IMR-90 (cell line): ENCODE results near the gene RPLP1. TPM values are rescaled to one million over a fixed set of nuclear protein-coding genes. Genes with fewer than 3 reads are reported as not detected.

Source experiments
- ATAC-seq: fragments of 200-7000 bp; cut with Tn5 transposase; 2 replicates; pipeline ENCODE4 v1.9.1; 2020; ENCODE audit warnings: low read depth, mild to moderate bottlenecking, moderate library complexity
- BruUV-seq: library from RNA; stranded (reverse); fragments of 400-500 nt; replicated peaks from 2 replicates; lab custom pipeline; 2021; lab: Mats Ljungman, UMichigan
- CTCF ChIA-PET: fragments of 300-600 bp; formaldehyde crosslinking; extraction: SDS; loops from one replicate; lab custom pipeline; 2021; ENCODE audit warnings: antibody characterized with exemption; lab: Yijun Ruan, JAX
- POLR2A ChIA-PET: fragments of 300-600 bp; sonication (Branson Sonifier 250); formaldehyde crosslinking; loops from one replicate; lab custom pipeline; 2022; ENCODE audit warnings: antibody characterized with exemption; ENCODE audit not compliant: unreplicated experiment; lab: Charles Lee
- DNase-seq: peaks from one replicate; pipeline ENCODE4 v3.0.0; 2013
- H2AFZ ChIP-seq: replicated peaks from 2 replicates; pipeline ENCODE3; 2013; ENCODE audit warnings: low read length, mild to moderate bottlenecking; ENCODE audit not compliant: poor library complexity
- H2AK5ac ChIP-seq: 2 replicates; pipeline ENCODE4 v1.6.1; 2013; ENCODE audit warnings: low read depth, low read length, inconsistent platforms
- H2AK9ac ChIP-seq: replicated peaks from 2 replicates; pipeline ENCODE3; 2013; ENCODE audit warnings: mild to moderate bottlenecking, low read depth, low read length, moderate library complexity; ENCODE audit not compliant: poor library complexity
- H2BK120ac ChIP-seq: 2 replicates; pipeline ENCODE4 v1.6.1; 2013; ENCODE audit warnings: low read depth, low read length, inconsistent platforms
- H2BK15ac ChIP-seq: 3 replicates; pipeline ENCODE4 v1.6.1; 2013; ENCODE audit warnings: low read depth, low read length, inconsistent platforms
- H2BK20ac ChIP-seq: 2 replicates; pipeline ENCODE4 v1.6.1; 2013; ENCODE audit warnings: low read depth, mild to moderate bottlenecking, inconsistent platforms, low read length, moderate library complexity
- H2BK5ac ChIP-seq: 2 replicates; pipeline ENCODE4 v1.6.1; 2013; ENCODE audit warnings: mild to moderate bottlenecking, low read depth, low read length, inconsistent platforms; ENCODE audit not compliant: poor library complexity, severe bottlenecking
- H3K14ac ChIP-seq: replicated peaks from 2 replicates; pipeline ENCODE4 v1.6.1; 2013; ENCODE audit warnings: low read depth, low read length, inconsistent platforms
- H3K18ac ChIP-seq: 2 replicates; pipeline ENCODE4 v1.6.1; 2013; ENCODE audit warnings: low read depth, low read length, control low read depth
- H3K23ac ChIP-seq: 2 replicates; pipeline ENCODE4 v1.6.1; 2013; ENCODE audit warnings: low read depth, low read length, inconsistent platforms
- H3K27ac ChIP-seq: 2 replicates; pipeline ENCODE4 v1.5.1; 2013; ENCODE audit warnings: mild to moderate bottlenecking, control low read depth, low read length; ENCODE audit not compliant: insufficient read depth
- H3K27me3 ChIP-seq: 2 replicates; pipeline ENCODE4 v1.6.1; 2013; ENCODE audit warnings: low read length; ENCODE audit not compliant: control insufficient read depth, insufficient read depth
- H3K36me3 ChIP-seq: 2 replicates; pipeline ENCODE4 v1.6.1; 2013; ENCODE audit warnings: low read length, mixed read lengths; ENCODE audit not compliant: control insufficient read depth, insufficient read depth
- H3K4ac ChIP-seq: 2 replicates; pipeline ENCODE4 v1.6.1; 2013; ENCODE audit warnings: low read depth, low read length, inconsistent platforms
- H3K4me1 ChIP-seq: 2 replicates; pipeline ENCODE4 v1.6.1; 2013; ENCODE audit warnings: low read length, mixed read lengths; ENCODE audit not compliant: control insufficient read depth, insufficient read depth
- H3K4me2 ChIP-seq: 2 replicates; pipeline ENCODE4 v1.6.1; 2013; ENCODE audit warnings: low read depth, mild to moderate bottlenecking, control low read depth, low read length, moderate library complexity
- H3K4me3 ChIP-seq: 2 replicates; pipeline ENCODE4 v1.5.1; 2013; ENCODE audit warnings: low read depth, mild to moderate bottlenecking, control low read depth, low read length, moderate library complexity; ENCODE audit not compliant: insufficient read depth
- H3K56ac ChIP-seq: 2 replicates; pipeline ENCODE4 v1.6.1; 2013; ENCODE audit warnings: low read length, inconsistent platforms; ENCODE audit not compliant: insufficient read depth; ENCODE audit errors: extremely low read depth
- H3K79me1 ChIP-seq, 2 experiments: 2 replicates each; pipeline ENCODE4 v1.6.1; 2013; ENCODE audit warnings: low read length in 2 of 2, inconsistent platforms in 1 of 2, low read depth in 1 of 2
- H3K9ac ChIP-seq: 2 replicates; pipeline ENCODE4 v1.6.1; 2013; ENCODE audit warnings: low read depth, low read length, control low read depth
- H3K9me1 ChIP-seq: 2 replicates; pipeline ENCODE4 v1.6.1; 2013; ENCODE audit warnings: low read length, inconsistent platforms; ENCODE audit not compliant: insufficient read depth
- H3K9me3 ChIP-seq: 2 replicates; pipeline ENCODE4 v1.6.1; 2013; ENCODE audit warnings: low read length; ENCODE audit not compliant: control insufficient read depth, insufficient read depth
- H4K20me1 ChIP-seq: 2 replicates; pipeline ENCODE4 v1.6.1; 2013; ENCODE audit warnings: low read length, inconsistent platforms; ENCODE audit not compliant: insufficient read depth
- H4K5ac ChIP-seq: 2 replicates; pipeline ENCODE4 v1.6.1; 2013; ENCODE audit warnings: mild to moderate bottlenecking, low read depth, low read length, control low read depth
- H4K8ac ChIP-seq, 2 experiments: 2 replicates each; pipeline ENCODE4 v1.6.1; 2013; ENCODE audit warnings: low read depth in 2 of 2, low read length in 2 of 2, control low read depth in 1 of 2, inconsistent platforms in 1 of 2
- H4K91ac ChIP-seq: 2 replicates; pipeline ENCODE4 v1.6.1; 2013; ENCODE audit warnings: low read depth, low read length, inconsistent platforms; ENCODE audit not compliant: insufficient read depth
- BHLHE40 ChIP-seq: fragments of 150-350 bp; IDR thresholded peaks from 2 replicates; pipeline ENCODE4 v1.6.1; 2016; ENCODE audit warnings: mild to moderate bottlenecking, low read depth, low read length
- CEBPB ChIP-seq: IDR thresholded peaks from 2 replicates; pipeline ENCODE4 v1.6.1; 2012; ENCODE audit warnings: low read depth, low read length, improper control_type of control experiment
- CHD1 ChIP-seq: IDR thresholded peaks from 2 replicates; pipeline ENCODE4 v1.6.1; 2012; ENCODE audit warnings: low read depth, low read length, improper control_type of control experiment
- FOS ChIP-seq: fragments of 150-350 bp; IDR thresholded peaks from 2 replicates; pipeline ENCODE4 v1.6.1; 2016; ENCODE audit warnings: low read depth, low read length
- MAFK ChIP-seq: IDR thresholded peaks from 2 replicates; pipeline ENCODE4 v1.6.1; 2012; ENCODE audit warnings: low read depth, low read length, improper control_type of control experiment
- MAZ ChIP-seq: IDR thresholded peaks from 2 replicates; pipeline ENCODE4 v1.6.1; 2012; ENCODE audit warnings: low read depth, mild to moderate bottlenecking, low read length, improper control_type of control experiment, moderate library complexity, borderline replicate concordance
- POLR2A ChIP-seq: IDR thresholded peaks from 2 replicates; pipeline ENCODE4 v1.6.1; 2012; ENCODE audit warnings: mild to moderate bottlenecking, low read depth, low read length
- RCOR1 ChIP-seq: IDR thresholded peaks from 2 replicates; pipeline ENCODE4 v1.6.1; 2012; ENCODE audit warnings: mild to moderate bottlenecking, low read length, improper control_type of control experiment; ENCODE audit not compliant: insufficient replicate concordance
- RFX5 ChIP-seq: IDR thresholded peaks from 2 replicates; pipeline ENCODE4 v1.8.0; 2012; ENCODE audit warnings: low read depth, mild to moderate bottlenecking, low read length, moderate library complexity
- SMC3 ChIP-seq: fragments of 150-350 bp; IDR thresholded peaks from 2 replicates; pipeline ENCODE4 v1.6.1; 2016; ENCODE audit warnings: low read depth, mild to moderate bottlenecking, antibody characterized with exemption, low read length, moderate library complexity
- WGBS, 2 experiments: methylation state at CpG; one replicate each; pipeline versions ENCODE4 v1.1.5 to v1.1.7; 2013; ENCODE audit warnings: missing lambda C conversion rate in 2 of 2; ENCODE audit not compliant: insufficient read length in 1 of 2; ENCODE audit errors: extremely low coverage in 2 of 2; 5-methylcytosine and 5-hydroxymethylcytosine counted together
- dilution Hi-C: fragments of 300-500 bp; cut with HindIII; formaldehyde crosslinking; loops from one replicate; pipeline ENCODE4 v1.14.3; 2018; ENCODE audit warnings: low sequenced_read_pairs; ENCODE audit not compliant: unreplicated experiment
- in situ Hi-C: fragments of 300-500 bp; cut with MboI; formaldehyde crosslinking; loops from 3 replicates; pipeline ENCODE4 v1.14.3; 2019; ENCODE audit warnings: low sequenced_read_pairs, inconsistent platforms, mixed read lengths
- intact Hi-C: fragments of 100-400 bp; cut with micrococcal nuclease; formaldehyde crosslinking; loops from 2 replicates; pipeline ENCODE4 v1.10.0; 2022
- polyA plus RNA-seq, 3 experiments: library from polyadenylated mRNA; depleted of rRNA; stranded (reverse); fragments of >200 nt; gene quantifications; 2 replicates each; pipeline ENCODE4 v1.2.3, GENCODE V29; 2012; ENCODE audit warnings: low replicate concordance in 1 of 3
- total RNA-seq: library from RNA; depleted of rRNA; stranded (reverse); fragments of >200 nt; gene quantifications from 2 replicates; pipeline ENCODE4 v1.2.3, GENCODE V29; 2012

The RPLP1 gene
- total and polyA plus RNA-seq, 2 of the 4 experiments (the other 2 are of a cell fraction) = 97.0 to 1,440 TPM

DNA sequence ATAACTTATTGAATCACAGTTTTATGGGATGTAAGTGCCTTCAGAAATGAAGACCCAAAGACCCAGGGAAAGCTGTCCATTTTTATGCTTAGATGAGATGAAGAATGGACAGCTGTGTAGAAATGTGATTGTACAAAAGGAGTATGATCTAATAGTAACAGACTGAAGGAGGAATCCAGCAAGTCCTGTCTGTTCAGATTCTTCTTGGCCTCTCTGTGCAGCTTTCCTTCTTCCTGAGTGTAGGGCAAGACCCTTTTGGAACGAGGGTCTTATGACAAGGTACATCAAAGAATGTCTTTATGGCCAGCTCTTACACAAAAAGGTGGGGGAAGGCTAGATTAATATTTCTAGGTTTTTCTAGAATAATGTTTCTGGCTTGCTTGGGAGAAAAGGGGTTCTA is 39.9 kb upstream of the RPLP1 start:
- Histone ChIP-seq H3K4me3 (no peak overlapping the region), H4K5ac (no peak overlapping the region), H3K23ac (peak overlapping the region; percentile 76; the same call in 1 of the 2 replicates), H2AFZ (no peak overlapping the region), H2BK20ac (no peak overlapping the region), H3K9me1 (peaks cover 14% of the 10 kb centered on the region), H3K9me3 (no peaks in the 10 kb centered on the region), H4K91ac (no peak overlapping the region), H3K56ac (no peak overlapping the region), H2BK15ac (no peak overlapping the region), H3K4ac (no peak overlapping the region), H3K27ac (no peak overlapping the region), H3K18ac (no peak overlapping the region), H3K4me2 (peak overlapping the region; percentile 76), H2BK5ac (no peak overlapping the region), H2AK5ac (no peak overlapping the region), H3K4me1 (peaks cover 15% of the 10 kb centered on the region), H3K79me1 (peaks cover 32 to 51% of the 10 kb centered on the region in 2 experiments), H3K9ac (peak overlapping the region; percentile 33; the same call in 1 of the 2 replicates), H3K14ac (0 out of 2 replicates have a peak overlapping the region, but pooled peaks have one; percentile 4), H4K20me1 (peaks cover 37% of the 10 kb centered on the region), H2BK120ac (no peak overlapping the region), H4K8ac (no peak overlapping the region), H3K36me3 (no peaks in the 10 kb centered on the region), H2AK9ac (no peak overlapping the region), H3K27me3 (no peaks in the 10 kb centered on the region)
- in situ Hi-C loops (no loop called here), intact Hi-C loops (no loop called here), dilution Hi-C loops (no loop called here)
- WGBS, 2 experiments = no CpG with 5 or more reads among the region's 1 CpG
- ATAC-seq (no peak), DNase-seq (no peak)
- POLR2A ChIA-PET = no interaction called here
- CTCF ChIA-PET = no interaction called here
- TF ChIP-seq FOS (no peak), CHD1 (no peak), MAZ (no peak), BHLHE40 (no peak), RFX5 (no peak), SMC3 (no peak), MAFK (no peak), CEBPB (no peak), POLR2A (no peak), RCOR1 (no peak)
- BruUV-seq = no TSS peak
